Astrocyte (in vitro differentiated cells and primary cell): Measurements from ENCODE around the gene CYP46A1. TPM values are rescaled to one million over a fixed set of nuclear protein-coding genes. Genes with fewer than 3 reads are reported as not detected.

Experiments used
- DNase-seq: peaks from one replicate; pipeline ENCODE4 v3.0.0-alpha.2; 2010; ENCODE audit warnings: low read depth
- FAIRE-seq: peaks from 2 replicates; lab custom pipeline; 2011; peaks lifted over from hg19 to GRCh38; lab: Jason Lieb, UNC
- H2AFZ ChIP-seq: 2 replicates; pipeline ENCODE4 v1.6.0; 2012; ENCODE audit warnings: low read depth, low read length, inconsistent platforms
- H3K27ac ChIP-seq: 2 replicates; pipeline ENCODE4 v1.5.1; 2011; ENCODE audit warnings: low read depth, low read length, inconsistent platforms
- H3K27me3 ChIP-seq: 2 replicates; pipeline ENCODE4 v1.6.0; 2011; ENCODE audit warnings: low read length, inconsistent platforms; ENCODE audit not compliant: insufficient read depth
- H3K36me3 ChIP-seq: 2 replicates; pipeline ENCODE4 v1.5.1; 2011; ENCODE audit warnings: low read length, inconsistent platforms; ENCODE audit not compliant: insufficient read depth
- H3K4me1 ChIP-seq: 2 replicates; pipeline ENCODE4 v1.5.1; 2011; ENCODE audit warnings: low read length, inconsistent platforms; ENCODE audit not compliant: insufficient read depth
- H3K4me2 ChIP-seq: 2 replicates; pipeline ENCODE4 v1.6.0; 2012; ENCODE audit warnings: low read length, inconsistent platforms
- H3K4me3 ChIP-seq: 2 replicates; pipeline ENCODE4 v1.5.1; 2011; ENCODE audit warnings: low read depth, mild to moderate bottlenecking, low read length, inconsistent platforms; ENCODE audit not compliant: insufficient read depth
- H3K79me2 ChIP-seq: 2 replicates; pipeline ENCODE4 v1.6.0; 2012; ENCODE audit warnings: mild to moderate bottlenecking, low read length, inconsistent platforms; ENCODE audit not compliant: insufficient read depth
- H3K9ac ChIP-seq: 2 replicates; pipeline ENCODE4 v1.6.0; 2012; ENCODE audit warnings: mild to moderate bottlenecking, low read length, inconsistent platforms
- H3K9me3 ChIP-seq: 2 replicates; pipeline ENCODE4 v1.5.1; 2012; ENCODE audit warnings: low read depth, mild to moderate bottlenecking, low read length, inconsistent platforms; ENCODE audit not compliant: insufficient read depth
- H4K20me1 ChIP-seq: 2 replicates; pipeline ENCODE4 v1.6.0; 2012; ENCODE audit warnings: low read length, inconsistent platforms; ENCODE audit not compliant: insufficient read depth
- H3K27ac Mint-ChIP-seq: one replicate; pipeline ENCODE4 v1.8.0; 2021; ENCODE audit warnings: mild to moderate bottlenecking, mixed read lengths; ENCODE audit not compliant: unreplicated experiment
- H3K27me3 Mint-ChIP-seq: one replicate; pipeline ENCODE4 v1.8.0; 2021; ENCODE audit warnings: low read depth, mixed read lengths; ENCODE audit not compliant: unreplicated experiment
- H3K36me3 Mint-ChIP-seq: one replicate; pipeline ENCODE4 v1.8.0; 2021; ENCODE audit warnings: low read depth, mixed read lengths; ENCODE audit not compliant: unreplicated experiment
- H3K4me1 Mint-ChIP-seq: one replicate; pipeline ENCODE4 v1.8.0; 2021; ENCODE audit warnings: low read depth, mixed read lengths; ENCODE audit not compliant: unreplicated experiment
- H3K4me3 Mint-ChIP-seq: one replicate; pipeline ENCODE4 v1.8.0; 2021; ENCODE audit warnings: mild to moderate bottlenecking, moderate library complexity, mixed read lengths; ENCODE audit not compliant: unreplicated experiment
- H3K9me3 Mint-ChIP-seq: one replicate; pipeline ENCODE4 v1.8.0; 2021; ENCODE audit warnings: mild to moderate bottlenecking, mixed read lengths; ENCODE audit not compliant: unreplicated experiment
- CTCF ChIP-seq: IDR thresholded peaks from 2 replicates; pipeline ENCODE4 v1.5.1; 2011; ENCODE audit warnings: low read depth, mild to moderate bottlenecking, inconsistent platforms, low read length, moderate library complexity; ENCODE audit not compliant: insufficient read depth
- EZH2 ChIP-seq: IDR thresholded peaks from 2 replicates; pipeline ENCODE4 v1.6.1; 2012; ENCODE audit warnings: mild to moderate bottlenecking, low read length, inconsistent platforms; ENCODE audit not compliant: insufficient read depth
- total RNA-seq: library from RNA; stranded (reverse); gene quantifications from 2 replicates; pipeline ENCODE4 v1.2.1, GENCODE V29; 2021

The CYP46A1 gene
- total RNA-seq, 1 donor from 2014 or later = 0.52 TPM

GRCh38 chr14:99675951-99676350 is 8.1 kb upstream of the CYP46A1 start:
- Mint-ChIP-seq H3K27ac (no peak overlapping the region), H3K27me3 (peaks cover 7% of the 10 kb centered on the region), H3K9me3 (peaks cover 16% of the 10 kb centered on the region), H3K4me1 (peaks cover 5% of the 10 kb centered on the region), H3K36me3 (no peaks in the 10 kb centered on the region), H3K4me3 (no peak overlapping the region)
- Histone ChIP-seq H3K27me3 (no peaks in the 10 kb centered on the region), H3K4me2 (no peak overlapping the region), H4K20me1 (no peaks in the 10 kb centered on the region), H3K27ac (no peak overlapping the region), H2AFZ (no peak overlapping the region), H3K4me1 (peaks cover 22% of the 10 kb centered on the region), H3K4me3 (no peak overlapping the region), H3K9me3 (peaks cover 9% of the 10 kb centered on the region), H3K9ac (no peak overlapping the region), H3K36me3 (no peaks in the 10 kb centered on the region), H3K79me2 (no peaks in the 10 kb centered on the region)
- DNase-seq = no peak
- TF ChIP-seq EZH2 = no peak
- FAIRE-seq = no peak

GRCh38 chr14:99676657-99677056 is 7.4 kb upstream of the CYP46A1 start:
- peaks cover 6% of the 10 kb centered on the region for H3K27me3 Mint-ChIP-seq
- H3K4me3 ChIP-seq = no peak overlapping the region
- no peaks in the 10 kb centered on the region for H4K20me1 ChIP-seq
- no peak for FAIRE-seq
- no peaks in the 10 kb centered on the region for H3K27me3 ChIP-seq
- peaks cover 9% of the 10 kb centered on the region for H3K9me3 ChIP-seq
- no peak overlapping the region for H3K27ac Mint-ChIP-seq
- no peak for DNase-seq
- H3K27ac ChIP-seq = no peak overlapping the region
- peaks cover under 1% of the 10 kb centered on the region for H3K4me1 Mint-ChIP-seq
- H3K4me3 Mint-ChIP-seq = no peak overlapping the region
- no peak overlapping the region for H2AFZ ChIP-seq
- peaks cover 16% of the 10 kb centered on the region for H3K9me3 Mint-ChIP-seq
- H3K79me2 ChIP-seq = no peaks in the 10 kb centered on the region
- TF ChIP-seq EZH2 = no peak
- no peak for TF ChIP-seq CTCF
- no peaks in the 10 kb centered on the region for H3K36me3 ChIP-seq
- peaks cover 15% of the 10 kb centered on the region for H3K4me1 ChIP-seq
- no peak overlapping the region for H3K9ac ChIP-seq
- no peak overlapping the region for H3K4me2 ChIP-seq
- no peaks in the 10 kb centered on the region for H3K36me3 Mint-ChIP-seq

- no peak overlapping the region for H3K27ac Mint-ChIP-seq
- no peak overlapping the region for H3K4me3 Mint-ChIP-seq
- Histone ChIP-seq H3K36me3 (no peaks in the 10 kb centered on the region), H3K27ac (no peak overlapping the region), H3K9ac (no peak overlapping the region), H4K20me1 (no peaks in the 10 kb centered on the region), H3K79me2 (no peaks in the 10 kb centered on the region), H2AFZ (no peak overlapping the region), H3K9me3 (peaks cover 9% of the 10 kb centered on the region), H3K27me3 (no peaks in the 10 kb centered on the region), H3K4me3 (no peak overlapping the region), H3K4me1 (peaks cover 7% of the 10 kb centered on the region), H3K4me2 (no peak overlapping the region)
- DNase-seq (peak; percentile 43), FAIRE-seq (no peak)
- H3K9me3 Mint-ChIP-seq = peaks cover 16% of the 10 kb centered on the region
- no peaks in the 10 kb centered on the region for H3K36me3 Mint-ChIP-seq
- no peak for TF ChIP-seq CTCF
- TF ChIP-seq EZH2 = no peak
- H3K27me3 Mint-ChIP-seq = peaks cover 9% of the 10 kb centered on the region
- no peaks in the 10 kb centered on the region for H3K4me1 Mint-ChIP-seq
These were observed 6.6 kb upstream of the CYP46A1 start for GRCh38 chr14:99677231-99678140.
